WERI-Rb-1 (cell line): ENCODE data around the gene SOST.

ENCODE experiments used
- DNase-seq: peaks from one replicate; pipeline ENCODE4 v3.0.0-alpha.2; 2020
- H3K27ac ChIP-seq: fragments of 250-450 bp; sonication (Bioruptor Pico); 2 replicates; pipeline ENCODE4 v1.5.1; 2020; ENCODE audit warnings: mild to moderate bottlenecking, moderate library complexity
- H3K27me3 ChIP-seq: fragments of 250-450 bp; sonication (Bioruptor Pico); 2 replicates; pipeline ENCODE4 v1.5.1; 2021; ENCODE audit warnings: mild to moderate bottlenecking, low read depth, moderate library complexity; ENCODE audit not compliant: insufficient read depth, severe bottlenecking
- H3K36me3 ChIP-seq: fragments of 250-450 bp; sonication (Bioruptor Pico); 2 replicates; pipeline ENCODE4 v1.5.1; 2020; ENCODE audit warnings: mild to moderate bottlenecking, moderate library complexity
- H3K4me3 ChIP-seq: 2 replicates; pipeline ENCODE4 v1.5.1; 2011; ENCODE audit warnings: low read depth, mild to moderate bottlenecking, control low read depth, low read length
- H3K9me3 ChIP-seq: fragments of 250-450 bp; sonication (Bioruptor Pico); 2 replicates; pipeline ENCODE4 v1.5.1; 2021; ENCODE audit warnings: mild to moderate bottlenecking, moderate library complexity; ENCODE audit not compliant: severe bottlenecking
- CTCF ChIP-seq: IDR thresholded peaks from 2 replicates; pipeline ENCODE4 v1.5.1; 2011; ENCODE audit warnings: low read depth, mild to moderate bottlenecking, control low read depth, inconsistent platforms, low read length

Gene SOST

GRCh38 chr17:43771463-43771862 is 12.9 kb upstream of the SOST start:
- Histone ChIP-seq H3K36me3 (peaks cover 53% of the 10 kb centered on the region), H3K27me3 (no peaks in the 10 kb centered on the region)

DNA sequence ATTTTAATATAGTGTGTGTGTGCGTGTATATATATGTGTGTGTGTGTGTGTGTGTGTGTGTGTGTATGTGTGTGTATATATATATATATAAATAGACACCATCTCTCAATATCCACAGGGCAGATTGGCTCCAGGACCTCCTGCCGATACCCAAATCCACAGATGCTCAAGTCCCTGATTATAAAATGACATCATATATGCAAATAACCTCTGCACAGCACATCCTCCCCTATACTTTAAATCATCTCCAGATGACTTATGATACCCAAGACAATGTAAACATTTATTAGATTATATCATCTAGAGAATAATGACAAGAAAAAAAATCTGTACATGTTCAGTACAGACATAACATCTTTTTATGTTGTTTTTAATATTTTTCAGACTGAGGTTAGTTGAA is 12.4 kb upstream of the SOST start:
- H3K9me3 ChIP-seq: no peaks in the 10 kb centered on the region
- no peak overlapping the region for H3K4me3 ChIP-seq
- H3K36me3 ChIP-seq: peaks cover 52% of the 10 kb centered on the region
- DNase-seq: no peak
- H3K27me3 ChIP-seq: no peaks in the 10 kb centered on the region
- no peak overlapping the region for H3K27ac ChIP-seq
- no peak for TF ChIP-seq CTCF

More at GRCh38 chr17:43771463-43771862, 12.9 kb upstream of the SOST start:
- no peak overlapping the region for H3K27ac ChIP-seq
- TF ChIP-seq CTCF: no peak
- no peaks in the 10 kb centered on the region for H3K9me3 ChIP-seq
- H3K4me3 ChIP-seq: no peak overlapping the region
- no peak for DNase-seq

GRCh38 chr17:43769859-43770258 is 11.3 kb upstream of the SOST start:
- no peak for TF ChIP-seq CTCF
- Histone ChIP-seq H3K27me3 (no peaks in the 10 kb centered on the region), H3K27ac (no peak overlapping the region), H3K36me3 (peaks cover 45% of the 10 kb centered on the region), H3K4me3 (no peak overlapping the region), H3K9me3 (no peaks in the 10 kb centered on the region)
- no peak for DNase-seq

DNA sequence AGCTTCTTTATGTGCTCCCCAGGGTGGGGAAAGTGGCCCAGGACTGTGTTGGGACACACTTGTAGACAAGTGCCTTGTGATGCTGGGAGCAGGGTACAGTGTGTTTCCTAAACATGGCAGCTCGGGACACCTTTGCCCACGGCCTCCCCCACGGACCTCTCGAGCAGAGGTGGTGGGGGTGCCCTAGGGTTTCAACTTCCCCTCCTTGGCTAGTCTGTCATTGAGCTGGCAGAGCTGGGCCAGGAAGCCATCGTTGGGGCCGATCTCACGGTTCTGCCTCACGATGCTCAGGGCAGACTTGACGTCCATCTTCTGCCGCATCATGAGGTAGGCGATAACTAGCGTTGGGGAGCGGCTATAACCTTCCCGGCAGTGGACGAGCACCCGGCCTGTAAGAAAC is 10.8 kb upstream of the SOST start:
- peaks cover 41% of the 10 kb centered on the region for H3K36me3 ChIP-seq
- no peak for TF ChIP-seq CTCF
- no peaks in the 10 kb centered on the region for H3K9me3 ChIP-seq
- no peaks in the 10 kb centered on the region for H3K27me3 ChIP-seq
- H3K4me3 ChIP-seq: no peak overlapping the region
- DNase-seq: no peak
- no peak overlapping the region for H3K27ac ChIP-seq

DNA sequence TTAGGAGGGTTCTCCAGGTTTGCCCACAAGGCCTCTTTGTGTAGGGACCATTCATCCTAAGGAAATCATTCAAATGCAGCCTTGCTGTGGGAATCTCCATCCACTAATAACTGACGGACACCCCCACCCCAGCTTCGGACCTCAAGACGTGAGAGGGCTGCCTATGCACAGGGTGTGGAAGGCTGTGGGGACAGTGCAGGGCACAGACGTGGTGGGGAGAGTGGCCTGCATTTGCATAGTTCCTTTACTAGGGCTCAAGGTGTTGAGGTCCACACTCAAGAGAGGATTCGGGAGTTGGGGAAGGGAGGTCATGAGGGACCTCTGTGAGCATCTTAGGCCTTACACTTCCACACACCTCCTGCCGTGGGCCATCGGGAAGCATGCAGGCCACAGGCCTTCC is 10.4 kb upstream of the SOST start:
- H3K36me3 ChIP-seq: peaks cover 37% of the 10 kb centered on the region
- TF ChIP-seq CTCF: no peak
- no peaks in the 10 kb centered on the region for H3K9me3 ChIP-seq
- DNase-seq: no peak
- H3K4me3 ChIP-seq: no peak overlapping the region
- H3K27ac ChIP-seq: no peak overlapping the region
- H3K27me3 ChIP-seq: no peaks in the 10 kb centered on the region

- no peak for TF ChIP-seq CTCF
- H3K9me3 ChIP-seq: no peaks in the 10 kb centered on the region
- H3K27me3 ChIP-seq: no peaks in the 10 kb centered on the region
- H3K36me3 ChIP-seq: peaks cover 33% of the 10 kb centered on the region
- no peak for DNase-seq
- no peak overlapping the region for H3K27ac ChIP-seq
- no peak overlapping the region for H3K4me3 ChIP-seq
Measured at GRCh38 chr17:43768382-43768781, 9.8 kb upstream of the SOST start.
